IPS-20b (cell line): ENCODE data around the gene PIGM.

Experiments
- H3K27ac ChIP-seq: one replicate; pipeline ENCODE4 v1.5.1; 2013; ENCODE audit warnings: low read length
- H3K27me3 ChIP-seq: 2 replicates; pipeline ENCODE4 v1.6.1; 2013; ENCODE audit warnings: mild to moderate bottlenecking, low read length, inconsistent platforms; ENCODE audit not compliant: insufficient read depth
- H3K36me3 ChIP-seq: 2 replicates; pipeline ENCODE4 v1.6.1; 2013; ENCODE audit warnings: low read depth, mild to moderate bottlenecking, inconsistent platforms, low read length, moderate library complexity; ENCODE audit not compliant: insufficient read depth
- H3K4me1 ChIP-seq: 2 replicates; pipeline ENCODE4 v1.6.1; 2013; ENCODE audit warnings: mild to moderate bottlenecking, control low read depth, inconsistent platforms, low read length, moderate library complexity; ENCODE audit not compliant: insufficient read depth
- H3K4me3 ChIP-seq: 2 replicates; pipeline ENCODE4 v1.5.1; 2013; ENCODE audit warnings: mild to moderate bottlenecking, low read length, inconsistent platforms
- H3K9ac ChIP-seq: 2 replicates; pipeline ENCODE4 v1.6.1; 2013; ENCODE audit warnings: low read depth, mild to moderate bottlenecking, inconsistent platforms, low read length, moderate library complexity
- H3K9me3 ChIP-seq: 2 replicates; pipeline ENCODE4 v1.6.1; 2013; ENCODE audit warnings: mild to moderate bottlenecking, low read depth, low read length, inconsistent platforms; ENCODE audit not compliant: insufficient read depth

PIGM gene

DNA sequence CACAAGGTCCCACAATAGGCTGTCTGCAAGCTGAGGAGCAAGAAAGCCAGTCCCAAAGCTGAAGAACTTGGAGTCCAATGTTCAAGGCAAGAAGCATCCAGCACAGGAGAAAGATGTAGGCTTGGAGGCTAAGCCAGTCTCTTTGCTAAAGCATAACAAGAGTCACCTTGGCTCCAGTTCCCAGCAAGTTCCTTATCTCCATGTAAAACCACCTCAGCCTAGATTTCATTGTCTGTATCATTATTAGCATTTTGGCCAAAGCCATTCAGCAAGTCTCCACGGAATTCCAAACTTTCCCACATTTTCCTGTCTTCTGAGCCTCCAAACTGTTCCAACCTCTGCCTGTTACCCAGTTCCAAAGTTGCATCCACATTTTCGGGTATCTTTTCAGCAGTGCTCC is 36.9 kb downstream of the PIGM start:
- H3K9me3 ChIP-seq, result no peaks in the 10 kb centered on the region
- H3K4me1 ChIP-seq, result no peaks in the 10 kb centered on the region
- no peaks in the 10 kb centered on the region for H3K27me3 ChIP-seq
- no peaks in the 10 kb centered on the region for H3K36me3 ChIP-seq
- H3K9ac ChIP-seq, result no peak overlapping the region
- no peak overlapping the region for H3K4me3 ChIP-seq
- H3K27ac ChIP-seq, result no peak overlapping the region

DNA sequence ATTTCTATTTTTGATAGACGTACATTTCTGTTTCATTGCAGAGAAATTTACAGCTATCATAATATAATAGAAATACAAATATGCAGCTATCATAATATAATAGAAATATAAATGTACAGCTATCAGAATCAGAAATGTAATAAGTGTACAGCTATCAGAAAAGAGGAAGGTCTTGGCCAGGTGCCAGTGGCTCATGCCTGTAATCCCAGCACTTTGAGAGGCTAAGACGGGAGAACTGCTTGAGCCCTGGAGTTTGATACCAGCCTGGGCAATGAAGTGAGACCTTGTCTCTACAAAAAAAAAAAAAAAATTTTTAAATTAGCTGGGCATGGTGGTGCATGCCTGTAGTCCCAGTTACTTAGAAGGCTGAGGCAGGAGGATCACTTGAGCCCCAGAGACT is 37.9 kb downstream of the PIGM start:
- Histone ChIP-seq H3K27ac (no peak overlapping the region), H3K36me3 (no peaks in the 10 kb centered on the region), H3K4me3 (no peak overlapping the region), H3K27me3 (no peaks in the 10 kb centered on the region), H3K4me1 (no peaks in the 10 kb centered on the region), H3K9ac (no peak overlapping the region), H3K9me3 (no peaks in the 10 kb centered on the region)

DNA sequence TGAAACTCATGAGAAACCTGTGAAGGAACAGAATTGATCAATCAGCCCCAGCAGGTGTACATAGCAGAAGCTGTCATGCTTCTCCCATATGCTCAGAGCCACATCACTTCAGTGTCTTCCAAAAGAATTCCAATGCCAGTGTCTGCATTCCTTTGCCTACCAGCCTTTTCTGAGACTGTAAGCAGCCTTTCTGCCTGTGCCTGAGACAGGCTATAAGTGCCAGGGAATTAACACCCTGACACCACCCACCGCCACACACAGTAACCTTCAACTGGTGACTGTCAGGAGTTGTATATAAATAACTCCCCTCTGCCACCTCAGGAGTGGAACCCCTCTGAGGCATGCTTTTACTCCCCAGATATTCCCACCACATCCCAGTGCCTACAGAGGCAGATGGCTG is 39.6 kb downstream of the PIGM start:
- Histone ChIP-seq H3K9ac (no peak overlapping the region), H3K9me3 (no peaks in the 10 kb centered on the region), H3K4me1 (no peaks in the 10 kb centered on the region)

DNA sequence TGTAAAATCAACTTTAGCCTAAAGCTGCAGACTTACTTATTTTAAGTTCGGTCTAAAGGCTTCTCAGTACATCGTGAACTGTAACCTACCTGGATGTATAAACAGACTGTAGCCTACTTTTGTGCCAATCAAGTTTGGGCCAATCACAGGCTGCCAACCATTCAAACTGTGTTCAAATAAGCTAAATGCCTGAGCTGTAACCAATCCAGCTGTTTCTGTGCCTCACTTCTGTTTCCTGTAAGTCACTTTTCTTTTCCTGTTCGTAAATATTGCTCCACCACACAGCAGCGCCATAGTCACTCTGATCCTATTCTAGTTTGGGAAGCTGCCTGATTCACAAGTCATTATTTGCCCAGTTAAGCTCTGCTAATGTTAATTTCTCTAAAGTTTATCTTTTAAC is 40.3 kb downstream of the PIGM start:
- no peaks in the 10 kb centered on the region for H3K27me3 ChIP-seq
- no peaks in the 10 kb centered on the region for H3K4me1 ChIP-seq
- H3K9ac ChIP-seq, result no peak overlapping the region
- no peaks in the 10 kb centered on the region for H3K9me3 ChIP-seq
- no peak overlapping the region for H3K4me3 ChIP-seq
- no peaks in the 10 kb centered on the region for H3K36me3 ChIP-seq
- no peak overlapping the region for H3K27ac ChIP-seq

More for the DNA sequence above, 39.6 kb downstream of the PIGM start:
- Histone ChIP-seq H3K27ac (no peak overlapping the region), H3K27me3 (no peaks in the 10 kb centered on the region), H3K36me3 (no peaks in the 10 kb centered on the region), H3K4me3 (no peak overlapping the region)

- Histone ChIP-seq H3K4me1 (no peaks in the 10 kb centered on the region), H3K27ac (no peak overlapping the region)
Observed at GRCh38 chr1:159990005-159990404, 41.8 kb downstream of the PIGM start.

GRCh38 chr1:159989581-159989980 is 42.2 kb downstream of the PIGM start:
- Histone ChIP-seq H3K4me1 (no peaks in the 10 kb centered on the region), H3K4me3 (no peak overlapping the region), H3K9me3 (no peaks in the 10 kb centered on the region), H3K9ac (no peak overlapping the region), H3K36me3 (no peaks in the 10 kb centered on the region), H3K27me3 (no peaks in the 10 kb centered on the region), H3K27ac (no peak overlapping the region)

More at GRCh38 chr1:159990005-159990404, 41.8 kb downstream of the PIGM start:
- Histone ChIP-seq H3K36me3 (no peaks in the 10 kb centered on the region), H3K9me3 (no peaks in the 10 kb centered on the region), H3K4me3 (no peak overlapping the region), H3K27me3 (no peaks in the 10 kb centered on the region), H3K9ac (no peak overlapping the region)

DNA sequence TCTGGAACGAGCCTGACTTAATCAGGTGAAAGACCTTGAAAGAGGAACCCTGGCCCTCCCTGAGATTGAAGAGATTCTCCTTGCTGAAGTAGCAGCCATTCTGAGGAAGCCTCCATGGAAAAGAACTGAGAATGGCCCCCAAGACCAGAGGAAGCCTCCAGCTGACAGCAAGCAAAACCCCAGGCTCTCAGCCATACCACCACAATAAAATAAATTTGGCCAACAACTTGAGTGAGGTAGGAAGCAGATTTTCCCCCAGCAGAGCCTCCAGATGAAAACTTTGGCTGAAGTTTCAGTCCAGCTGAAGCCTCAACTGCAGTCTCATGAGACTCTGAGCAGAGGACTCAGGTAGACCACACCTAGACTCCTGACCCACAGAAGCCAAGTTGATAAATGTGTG is 43.8 kb downstream of the PIGM start:
- Histone ChIP-seq H3K4me1 (no peaks in the 10 kb centered on the region), H3K4me3 (no peak overlapping the region), H3K9me3 (no peaks in the 10 kb centered on the region), H3K27ac (no peak overlapping the region), H3K27me3 (no peaks in the 10 kb centered on the region), H3K9ac (no peak overlapping the region), H3K36me3 (no peaks in the 10 kb centered on the region)

DNA sequence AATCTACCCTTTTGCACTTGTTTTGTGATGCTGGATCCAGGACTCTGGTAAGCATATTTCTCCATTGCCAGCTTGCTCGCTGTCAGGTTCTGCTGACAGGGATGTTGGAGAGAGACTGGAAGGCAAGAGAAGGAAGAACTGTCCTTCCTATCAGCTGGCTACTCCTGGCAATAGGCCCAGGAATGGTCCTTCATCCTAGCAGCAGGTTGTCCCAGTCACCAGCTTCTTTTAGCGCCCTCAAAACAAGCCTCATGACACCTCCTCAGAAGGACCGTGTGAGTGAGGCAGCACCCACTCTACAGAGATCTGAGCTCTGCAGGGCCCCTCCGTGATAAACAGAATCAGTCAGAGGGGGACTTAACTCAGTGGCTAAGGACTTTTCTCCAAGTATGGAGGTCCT is 44.6 kb downstream of the PIGM start:
- H3K4me3 ChIP-seq, result no peak overlapping the region
- H3K36me3 ChIP-seq, result no peaks in the 10 kb centered on the region
- no peaks in the 10 kb centered on the region for H3K27me3 ChIP-seq
- H3K4me1 ChIP-seq, result no peaks in the 10 kb centered on the region
- H3K9me3 ChIP-seq, result no peaks in the 10 kb centered on the region
- H3K9ac ChIP-seq, result no peak overlapping the region
- no peak overlapping the region for H3K27ac ChIP-seq

- H3K4me1 ChIP-seq, result no peaks in the 10 kb centered on the region
- no peak overlapping the region for H3K4me3 ChIP-seq
- H3K9ac ChIP-seq, result no peak overlapping the region
- H3K27me3 ChIP-seq, result no peaks in the 10 kb centered on the region
- H3K27ac ChIP-seq, result no peak overlapping the region
- H3K36me3 ChIP-seq, result no peaks in the 10 kb centered on the region
- no peaks in the 10 kb centered on the region for H3K9me3 ChIP-seq
Observed at GRCh38 chr1:159986531-159986930, 45.3 kb downstream of the PIGM start.

GRCh38 chr1:159986093-159986492 is 45.7 kb downstream of the PIGM start:
- Histone ChIP-seq H3K27me3 (no peaks in the 10 kb centered on the region), H3K9ac (no peak overlapping the region), H3K27ac (no peak overlapping the region), H3K4me3 (no peak overlapping the region), H3K9me3 (no peaks in the 10 kb centered on the region), H3K36me3 (no peaks in the 10 kb centered on the region), H3K4me1 (no peaks in the 10 kb centered on the region)

DNA sequence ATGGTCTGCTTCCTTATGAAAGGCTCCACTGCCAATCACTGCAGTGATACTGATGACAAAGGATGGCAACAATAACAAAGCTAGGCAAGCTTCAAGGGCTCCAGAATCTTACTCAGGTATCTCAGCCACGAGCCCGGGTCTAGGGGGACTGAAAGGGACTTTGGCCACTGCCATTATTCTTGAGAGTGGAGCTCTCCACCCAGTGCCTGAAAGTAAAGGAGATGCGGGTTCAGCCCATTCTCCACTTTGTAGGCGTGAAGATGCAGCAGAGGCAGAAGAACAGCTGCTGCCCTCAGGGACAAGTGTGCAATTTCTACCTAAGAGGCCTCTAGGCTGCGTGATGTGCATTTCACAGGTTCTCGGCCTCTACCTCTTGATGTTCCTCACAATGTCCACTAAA is 46.3 kb downstream of the PIGM start:
- no peak overlapping the region for H3K4me3 ChIP-seq
- no peaks in the 10 kb centered on the region for H3K27me3 ChIP-seq
- H3K36me3 ChIP-seq, result no peaks in the 10 kb centered on the region
- H3K27ac ChIP-seq, result no peak overlapping the region
- no peak overlapping the region for H3K9ac ChIP-seq
- H3K9me3 ChIP-seq, result no peaks in the 10 kb centered on the region
- H3K4me1 ChIP-seq, result no peaks in the 10 kb centered on the region

DNA sequence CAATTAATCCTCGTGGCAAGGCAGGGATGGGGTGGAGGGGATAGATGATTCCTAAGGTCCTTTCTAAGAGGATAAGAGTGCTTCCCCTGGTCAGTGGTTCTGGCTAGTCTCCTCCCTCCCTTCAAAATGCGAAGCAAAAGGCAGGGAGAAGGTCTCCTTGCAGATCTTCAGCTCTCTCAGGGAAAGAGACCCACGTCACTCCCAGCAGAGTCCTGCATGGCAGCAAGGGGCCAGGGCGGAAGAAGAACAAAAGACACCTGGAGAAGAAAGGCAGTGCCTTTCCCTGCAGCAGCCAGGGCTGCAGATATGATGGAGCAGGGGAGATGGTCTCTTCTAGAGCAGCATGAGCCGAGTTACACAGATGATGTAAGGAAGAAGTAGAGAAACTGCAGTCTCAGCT is 48.1 kb downstream of the PIGM start:
- H3K27me3 ChIP-seq, result no peaks in the 10 kb centered on the region; the same call in 1 of the 2 replicates
- H3K9ac ChIP-seq, result no peak overlapping the region
- H3K36me3 ChIP-seq, result no peaks in the 10 kb centered on the region
- no peaks in the 10 kb centered on the region for H3K4me1 ChIP-seq
- no peaks in the 10 kb centered on the region for H3K9me3 ChIP-seq
- H3K4me3 ChIP-seq, result no peak overlapping the region
- H3K27ac ChIP-seq, result no peak overlapping the region

DNA sequence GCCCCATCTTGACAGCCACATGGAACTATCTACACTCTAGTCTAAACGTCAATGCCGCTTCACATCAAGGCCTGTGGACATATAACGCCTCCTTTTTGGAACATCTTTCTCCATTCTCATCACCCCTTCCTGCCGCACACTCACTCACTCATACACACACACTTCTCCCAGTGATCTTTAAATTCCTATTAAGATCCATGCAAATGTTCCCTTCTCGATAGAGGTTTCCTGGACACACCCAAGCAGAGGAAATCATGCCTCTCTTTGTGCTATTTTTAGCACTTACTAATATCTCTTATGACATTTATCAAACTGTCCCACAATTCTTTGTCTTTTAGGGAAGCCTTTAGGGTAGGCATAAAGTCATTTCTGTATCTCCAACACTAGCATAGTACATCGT is 49.5 kb downstream of the PIGM start:
- no peaks in the 10 kb centered on the region; the same call in 1 of the 2 replicates for H3K27me3 ChIP-seq

More for the DNA sequence above, 49.5 kb downstream of the PIGM start:
- Histone ChIP-seq H3K9ac (no peak overlapping the region), H3K27ac (no peak overlapping the region), H3K4me3 (no peak overlapping the region), H3K9me3 (no peaks in the 10 kb centered on the region), H3K4me1 (no peaks in the 10 kb centered on the region), H3K36me3 (no peaks in the 10 kb centered on the region)
